Keratinocyte (primary cell): ENCODE results near the gene ITPKB. TPM values are rescaled to one million over a fixed set of nuclear protein-coding genes. Genes with fewer than 3 reads are reported as not detected.

Experiments used
- DNase-seq: peaks from one replicate; pipeline ENCODE4 v3.0.0-alpha.2; 2011; ENCODE audit warnings: low read depth, missing footprints, low spot score
- FAIRE-seq: peaks from 2 replicates; lab custom pipeline; 2011; peaks lifted over from hg19 to GRCh38; lab: Jason Lieb, UNC
- H2AFZ ChIP-seq: 2 replicates; pipeline ENCODE4 v1.6.0; 2012; ENCODE audit warnings: low read length, control low read depth, inconsistent platforms; ENCODE audit not compliant: control insufficient read depth
- H3K27ac ChIP-seq: 2 replicates; pipeline ENCODE4 v1.5.1; 2011; ENCODE audit warnings: low read length; ENCODE audit not compliant: control insufficient read depth, insufficient read depth
- H3K27me3 ChIP-seq: 3 replicates; pipeline ENCODE4 v1.6.0; 2011; ENCODE audit warnings: low read length; ENCODE audit not compliant: control insufficient read depth, insufficient read depth; ENCODE audit errors: extremely low read depth
- H3K36me3 ChIP-seq, 2 experiments: 2 replicates in 1 of 2; 3 replicates in 1 of 2; pipeline ENCODE4 v1.5.1; 2011; ENCODE audit warnings: low read length in 2 of 2, mild to moderate bottlenecking in 1 of 2; ENCODE audit not compliant: control insufficient read depth in 2 of 2, insufficient read depth in 2 of 2; ENCODE audit errors: extremely low read depth in 1 of 2
- H3K4me1 ChIP-seq: 3 replicates; pipeline ENCODE4 v1.5.1; 2011; ENCODE audit warnings: low read length; ENCODE audit not compliant: control insufficient read depth, insufficient read depth; ENCODE audit errors: extremely low read depth
- H3K4me2 ChIP-seq: 3 replicates; pipeline ENCODE4 v1.6.0; 2011; ENCODE audit warnings: low read depth, low read length; ENCODE audit not compliant: control insufficient read depth, insufficient read depth; ENCODE audit errors: extremely low read depth
- H3K4me3 ChIP-seq, 3 experiments: fragments of 200-600 bp in 1 of 3; sonication (generic) in 1 of 3; 2 replicates in 2 of 3; 3 replicates in 1 of 3; pipeline ENCODE4 v1.5.1; 2011 to 2016; ENCODE audit warnings: low read length in 3 of 3, mild to moderate bottlenecking in 3 of 3, control low read depth in 2 of 3, inconsistent platforms in 1 of 3, low read depth in 1 of 3, mixed read lengths in 1 of 3, mixed run types in 1 of 3, moderate library complexity in 1 of 3; ENCODE audit not compliant: control insufficient read depth in 2 of 3, insufficient read depth in 2 of 3; ENCODE audit errors: extremely low read depth in 1 of 3
- H3K79me2 ChIP-seq: 2 replicates; pipeline ENCODE4 v1.6.0; 2012; ENCODE audit warnings: low read length; ENCODE audit not compliant: control insufficient read depth, insufficient read depth
- H3K9ac ChIP-seq: 3 replicates; pipeline ENCODE4 v1.6.0; 2011; ENCODE audit warnings: low read length; ENCODE audit not compliant: control insufficient read depth, insufficient read depth; ENCODE audit errors: extremely low read depth
- H3K9me1 ChIP-seq: 3 replicates; pipeline ENCODE4 v1.6.0; 2011; ENCODE audit warnings: low read length; ENCODE audit not compliant: control insufficient read depth, insufficient read depth; ENCODE audit errors: extremely low read depth
- H3K9me3 ChIP-seq: 2 replicates; pipeline ENCODE4 v1.5.1; 2012; ENCODE audit warnings: low read depth, low read length; ENCODE audit not compliant: control insufficient read depth
- H4K20me1 ChIP-seq: 3 replicates; pipeline ENCODE4 v1.6.0; 2011; ENCODE audit warnings: low read length; ENCODE audit not compliant: control insufficient read depth, insufficient read depth; ENCODE audit errors: extremely low read depth
- CTCF ChIP-seq, 3 experiments: IDR thresholded peaks in 1 of 3; conservative IDR thresholded peaks in 1 of 3; optimal IDR thresholded peaks in 1 of 3; 2 replicates in 2 of 3; 3 replicates in 1 of 3; pipeline versions ENCODE3 to v1.5.1; 2011; ENCODE audit warnings: low read length in 3 of 3, mild to moderate bottlenecking in 3 of 3, moderate library complexity in 2 of 3, control low read depth in 1 of 3, inconsistent platforms in 1 of 3; ENCODE audit not compliant: insufficient read depth in 2 of 3; ENCODE audit errors: extremely low read depth in 1 of 3
- EZH2 ChIP-seq: IDR thresholded peaks from one replicate; pipeline ENCODE4 v1.6.1; 2012; ENCODE audit warnings: inconsistent platforms, mild to moderate bottlenecking, low read length, moderate library complexity
- dilution Hi-C: fragments of 300-500 bp; cut with MboI; formaldehyde crosslinking; loops from one replicate; pipeline ENCODE4 v1.7.0; 2020; ENCODE audit warnings: low sequenced_read_pairs; ENCODE audit not compliant: extremely low pct_ligation_motif_present
- polyA plus RNA-seq, 5 experiments: library from polyadenylated mRNA; depleted of rRNA in 3 of 5; stranded (reverse) in 3 of 5; stranded (forward) in 1 of 5; unstranded in 1 of 5; fragments of >200 nt; gene quantifications; 1 replicate in 1 of 5; 2 replicates in 3 of 5; 3 replicates in 1 of 5; pipeline versions ENCODE4 v1.2.1 to v1.2.3, GENCODE V29; 2011 to 2012; ENCODE audit warnings: missing spikeins in 2 of 5, low read depth in 1 of 5, low replicate concordance in 1 of 5

Gene ITPKB
- polyA plus RNA-seq, 1 donor (not counting 4 experiments of a cell fraction or from before 2014, with no cell fraction given): 3.2 TPM

GRCh38 chr1:226675715-226676357, 63.2 kb downstream of the ITPKB start:
- Histone ChIP-seq H3K27me3 (no peaks in the 10 kb centered on the region), H3K9ac (no peak overlapping the region), H3K9me1 (no peaks in the 10 kb centered on the region), H3K4me2 (no peak overlapping the region), H3K4me3 (no peak overlapping the region), H4K20me1 (no peaks in the 10 kb centered on the region), H3K79me2 (no peaks in the 10 kb centered on the region), H3K27ac (no peak overlapping the region), H3K9me3 (no peaks in the 10 kb centered on the region), H3K36me3 (no peaks in the 10 kb centered on the region), H2AFZ (no peak overlapping the region), H3K4me1 (peaks cover 33% of the 10 kb centered on the region)
- DNase-seq (no peak), FAIRE-seq (no peak)
- no peak for TF ChIP-seq EZH2
- TF ChIP-seq CTCF (optimal IDR thresholded peaks at IDR 0.05 in 1 of 3, IDR thresholded peaks at IDR 0.05 in 1 of 3, conservative IDR thresholded peaks at IDR 0.05 in 1 of 3; ENCODE audit: extremely low read depth in 1 of 3, insufficient read depth in 2 of 3, low read length in 3 of 3): no peak
- dilution Hi-C loops: no loop called here

GRCh38 chr1:226674892-226675714, 64.0 kb downstream of the ITPKB start:
- dilution Hi-C loops: no loop called here
- TF ChIP-seq CTCF (optimal IDR thresholded peaks at IDR 0.05 in 1 of 3, IDR thresholded peaks at IDR 0.05 in 1 of 3, conservative IDR thresholded peaks at IDR 0.05 in 1 of 3; ENCODE audit: extremely low read depth in 1 of 3, insufficient read depth in 2 of 3, low read length in 3 of 3) (no peak), EZH2 (no peak)
- Histone ChIP-seq H2AFZ (no peak overlapping the region), H3K4me1 (peaks cover 25% of the 10 kb centered on the region), H3K9ac (no peak overlapping the region), H3K36me3 (no peaks in the 10 kb centered on the region), H4K20me1 (no peaks in the 10 kb centered on the region), H3K27me3 (no peaks in the 10 kb centered on the region), H3K4me2 (no peak overlapping the region), H3K9me3 (no peaks in the 10 kb centered on the region), H3K79me2 (no peaks in the 10 kb centered on the region), H3K9me1 (no peaks in the 10 kb centered on the region), H3K4me3 (no peak overlapping the region), H3K27ac (no peak overlapping the region)
- no peak for DNase-seq
- no peak for FAIRE-seq
